GM18526 (cell line): ENCODE data around the gene WDR81.

Experiments used
- POLR2A ChIP-seq: IDR thresholded peaks from 3 replicates; pipeline ENCODE4 v1.6.1; 2011; ENCODE audit not compliant: insufficient read length; ENCODE audit errors: extremely low read depth

Gene WDR81

DNA sequence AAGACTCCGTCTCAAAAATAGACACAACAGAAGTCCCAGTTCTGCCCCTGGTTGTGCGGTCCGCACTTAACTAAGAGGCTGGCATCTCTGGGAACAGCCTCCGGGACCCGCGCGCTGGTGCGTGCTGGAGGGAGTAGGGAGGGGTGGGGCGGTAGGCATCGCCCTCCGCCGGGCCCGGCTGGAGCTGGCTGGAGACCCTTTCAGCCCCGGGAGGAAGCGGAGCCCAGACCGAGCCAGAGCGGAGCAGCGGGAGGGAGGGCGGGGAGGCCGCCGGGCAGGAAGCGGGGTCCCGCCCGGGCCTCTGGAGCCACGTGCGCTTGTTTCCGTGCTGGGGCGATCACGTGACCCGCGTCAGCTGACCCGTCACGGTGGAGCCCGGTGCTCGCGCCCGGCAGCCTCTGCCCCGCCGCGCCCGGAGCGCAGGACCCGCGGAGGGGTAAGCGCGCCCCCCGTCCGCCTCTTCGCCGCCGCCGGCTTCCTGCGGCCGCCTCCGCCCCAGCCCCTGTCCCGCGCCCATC lies at the start of gene WDR81:
WDR81 (plus strand) TSS at position 354 of the 518 bp plus-strand sequence. CDS start 256 bp downstream, outside the sequence.
- peak; percentile 43 for TF ChIP-seq POLR2A

DNA sequence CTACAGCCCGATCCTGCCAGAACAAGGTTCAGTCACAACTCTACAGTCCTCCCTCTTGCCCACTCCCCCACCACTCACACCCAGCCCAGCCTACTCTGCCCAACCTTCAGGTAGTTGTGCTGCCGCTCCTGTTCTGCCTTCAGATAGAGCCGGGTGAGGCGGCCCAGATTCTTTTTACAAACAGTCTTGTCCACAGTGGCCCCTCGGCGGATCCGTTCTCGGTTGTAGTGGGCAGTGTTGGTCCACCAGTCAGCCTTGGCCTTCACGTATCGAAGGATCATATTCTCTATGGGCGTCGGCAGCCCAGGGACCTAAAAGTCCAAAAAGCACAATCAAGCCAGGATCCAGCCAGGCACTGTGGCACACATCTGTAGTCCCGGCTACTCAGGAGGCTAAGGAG lies 48.1 kb upstream of the WDR81 start:
- no peak for TF ChIP-seq POLR2A

GRCh38 chr17:1683459-1683858 lies 41.0 kb upstream of the WDR81 start:
- no peak for TF ChIP-seq POLR2A

DNA sequence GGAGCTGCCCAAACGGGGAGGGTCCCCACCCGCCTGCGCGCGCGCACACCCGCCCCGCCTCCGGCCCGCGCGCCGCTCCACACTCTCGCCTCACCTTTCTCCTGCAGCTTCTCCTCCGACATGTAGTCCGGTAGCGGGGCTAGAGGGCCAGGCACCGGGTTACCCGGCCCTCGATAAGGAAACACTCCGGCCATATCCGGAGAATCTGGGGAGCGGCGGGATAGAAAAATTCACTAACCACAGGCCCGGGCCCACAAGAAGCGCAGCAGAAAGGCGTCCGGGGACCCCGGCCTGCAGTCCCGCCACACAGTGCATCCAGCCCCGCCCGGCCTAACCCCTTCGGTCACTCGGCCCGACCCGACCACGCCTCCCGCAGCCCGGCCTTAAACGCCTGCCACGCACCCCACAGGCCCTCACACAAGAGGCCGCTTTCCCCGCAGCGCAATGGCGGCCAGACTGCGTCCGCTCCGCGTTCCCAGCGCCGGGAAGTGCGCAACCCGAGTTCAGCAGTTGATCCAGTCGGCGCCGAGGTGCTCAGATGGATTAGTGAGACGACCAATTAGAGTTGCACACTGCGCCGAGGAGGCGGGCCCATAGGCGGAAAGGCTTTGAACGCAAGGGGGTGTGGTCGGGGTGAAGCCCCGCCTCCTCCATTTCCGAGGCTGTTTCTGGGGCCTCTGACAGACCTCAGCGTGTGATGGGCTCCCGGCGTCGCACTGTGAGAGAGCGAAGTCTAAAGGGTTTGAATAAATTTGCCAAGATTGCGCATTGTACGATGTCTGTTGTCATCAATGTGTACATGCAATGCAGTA lies 39.9 kb upstream of the WDR81 start, which contains the start of gene PRPF8:
PRPF8 (minus strand) TSS at position 490 of the 812 bp plus-strand sequence; CDS start at position 194, 296 bp downstream.
- TF ChIP-seq POLR2A = peak; percentile 94

- TF ChIP-seq POLR2A = no peak
These were observed 38.4 kb upstream of the WDR81 start for GRCh38 chr17:1686086-1686485.

GRCh38 chr17:1690544-1691221 lies 33.8 kb upstream of the WDR81 start:
- TF ChIP-seq POLR2A = no peak

- no peak for TF ChIP-seq POLR2A
These were observed 31.2 kb upstream of the WDR81 start for GRCh38 chr17:1693339-1693738.

DNA sequence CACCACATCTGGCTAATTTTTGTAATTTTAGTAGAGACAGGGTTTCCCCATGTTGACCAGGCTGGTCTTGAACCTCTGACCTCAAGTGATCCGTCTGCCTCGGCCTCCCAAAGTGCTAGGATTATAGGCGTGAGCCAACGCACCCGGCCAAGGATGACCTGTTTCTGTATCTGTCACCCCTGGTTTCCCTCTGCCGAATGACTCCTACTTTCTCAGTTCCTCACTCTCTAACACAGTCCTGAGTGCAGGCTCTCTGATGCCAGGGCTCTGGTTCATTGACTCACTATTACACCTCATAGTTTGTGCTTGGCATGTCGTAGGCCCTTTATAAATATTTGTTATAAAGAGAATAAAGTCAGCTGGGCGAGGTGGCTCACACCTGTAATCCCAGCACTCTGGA lies 29.1 kb upstream of the WDR81 start:
- no peak for TF ChIP-seq POLR2A

GRCh38 chr17:1697681-1698080 lies 26.8 kb upstream of the WDR81 start:
- no peak for TF ChIP-seq POLR2A

DNA sequence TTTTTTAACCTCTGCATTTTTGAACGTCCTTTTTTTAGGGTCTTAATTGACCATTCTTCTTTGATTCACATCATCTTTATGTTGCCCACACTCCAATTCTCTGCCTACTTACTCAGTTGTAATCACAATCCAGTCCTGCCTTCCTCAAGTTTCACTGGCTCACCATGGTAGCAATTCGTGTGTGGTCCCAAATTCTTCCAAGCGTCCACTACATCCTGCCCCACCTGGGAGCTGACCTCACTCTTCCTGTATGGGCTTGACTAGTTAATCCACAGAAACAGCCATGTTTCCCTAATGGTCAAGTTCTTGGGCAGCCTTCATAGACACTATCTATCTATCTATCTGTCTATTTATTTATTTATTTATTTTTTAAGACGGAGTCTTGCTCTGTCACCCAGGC lies 21.4 kb upstream of the WDR81 start:
- no peak for TF ChIP-seq POLR2A

GRCh38 chr17:1705004-1705403 lies 19.5 kb upstream of the WDR81 start:
- no peak for TF ChIP-seq POLR2A

DNA sequence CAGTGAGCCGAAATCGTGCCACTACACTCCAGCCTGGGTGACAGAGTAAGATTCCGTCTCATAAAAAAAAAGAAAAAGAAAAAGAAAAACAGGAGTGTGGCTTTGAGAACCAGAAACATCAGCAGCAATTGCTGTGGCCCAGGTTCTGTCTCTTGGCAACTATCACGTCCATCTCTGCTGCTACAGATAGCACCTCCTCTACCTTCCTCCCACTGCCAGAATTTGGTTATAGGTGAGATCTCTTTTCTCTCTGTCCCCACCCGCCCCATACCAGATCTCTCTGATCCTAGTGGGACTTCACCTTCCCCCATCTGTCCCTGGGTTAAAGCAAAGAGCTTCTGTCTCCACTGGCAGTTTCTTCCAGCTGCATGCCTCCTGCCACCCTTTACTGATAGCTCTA lies 17.4 kb upstream of the WDR81 start:
- no peak for TF ChIP-seq POLR2A

DNA sequence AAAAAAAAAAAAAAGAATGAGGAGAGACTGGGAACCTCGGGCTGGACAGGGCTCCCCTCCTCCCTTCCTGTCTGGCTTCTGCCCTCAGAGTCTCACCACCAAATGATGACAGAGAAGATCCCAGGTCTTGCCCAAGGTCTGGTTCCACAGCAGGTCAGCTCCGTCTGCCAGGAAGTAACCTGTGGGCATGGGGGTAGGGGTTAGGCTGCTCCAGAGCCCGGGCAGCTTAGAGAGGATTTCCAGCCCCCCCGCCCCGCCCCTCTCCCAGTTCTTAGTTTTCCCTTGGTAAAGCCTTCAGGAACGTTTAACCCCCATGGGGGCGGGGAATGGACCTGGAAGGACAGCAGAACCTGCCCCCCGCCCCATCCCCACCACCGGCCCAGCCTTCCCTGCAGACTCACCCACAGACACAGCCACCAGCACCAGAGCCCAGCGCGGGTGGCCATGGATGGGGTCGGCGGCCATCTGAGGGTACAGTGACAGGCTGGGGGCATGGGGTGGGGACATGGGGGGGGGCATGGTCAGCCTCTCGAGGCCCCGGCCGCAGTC lies 15.0 kb upstream of the WDR81 start:
- no peak for TF ChIP-seq POLR2A

DNA sequence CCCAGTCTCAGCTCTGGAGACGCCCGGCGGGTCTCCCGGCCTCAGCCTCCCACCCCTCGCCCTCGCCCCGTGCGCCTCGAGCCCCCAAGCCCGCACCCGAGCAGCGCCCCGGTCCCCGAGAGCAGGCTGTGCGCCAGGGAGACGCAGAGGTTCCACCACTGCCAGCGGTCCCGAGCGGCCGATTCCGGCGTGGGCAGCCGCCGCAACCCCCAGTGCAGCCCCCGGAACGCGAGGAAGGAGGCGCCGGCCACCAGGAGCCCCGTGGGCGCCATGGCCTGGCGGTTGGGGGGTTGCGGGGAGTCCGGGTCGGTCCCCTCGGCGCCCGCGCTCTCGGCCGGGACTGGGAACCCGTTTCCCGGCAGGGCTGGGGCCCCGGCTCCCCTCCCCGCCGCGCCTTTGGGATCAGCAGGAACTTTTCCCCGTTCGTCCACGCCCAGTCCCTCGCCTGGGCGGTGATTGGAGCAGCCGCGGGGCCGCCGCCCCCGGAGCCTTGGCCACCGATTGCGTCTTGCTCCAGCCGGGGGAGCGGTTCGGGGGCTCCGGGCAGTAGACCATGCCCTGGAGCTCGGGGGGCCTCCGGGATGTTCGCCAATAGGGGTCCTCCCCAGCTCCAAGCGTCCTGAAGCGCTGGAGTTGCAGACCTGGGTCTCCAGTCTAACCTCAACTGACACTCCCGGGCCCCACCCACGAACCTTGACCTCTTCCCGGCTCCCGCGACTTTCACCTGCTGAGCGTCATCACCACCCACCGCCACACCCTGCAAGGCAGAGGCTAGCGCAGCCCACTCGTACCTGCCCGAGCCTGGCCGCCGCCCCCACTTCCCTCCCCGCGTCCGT lies 14.3 kb upstream of the WDR81 start, which contains the start of gene TLCD2:
TLCD2 (minus strand) TSS at position 407 of the 836 bp plus-strand sequence; CDS start at position 272, 135 bp downstream.
- TF ChIP-seq POLR2A = no peak
